ENCODE data around the gene PHKA1.
"Not testable (repeated sequence)": the region's sequence is repeated elsewhere in the genome, so short reads cannot be mapped to it uniquely, and the experiment has no call there.

Gene PHKA1

GRCh38 chrX:72663737-72664136, 50.4 kb downstream of the PHKA1 start:
- no peak for DNase-seq

GRCh38 chrX:72662020-72662747, 51.9 kb downstream of the PHKA1 start:
- DNase-seq, result no peak

GRCh38 chrX:72659723-72660122, 54.4 kb downstream of the PHKA1 start:
- DNase-seq, result no peak

- DNase-seq, result no peak
Observed at GRCh38 chrX:72652082-72652481, 62.0 kb downstream of the PHKA1 start.

- no peak for DNase-seq
Observed at GRCh38 chrX:72644946-72645345, 69.2 kb downstream of the PHKA1 start.

- DNase-seq, result no peak
Observed at GRCh38 chrX:72641611-72642010, 72.5 kb downstream of the PHKA1 start.

- DNase-seq, result no peak
Observed at GRCh38 chrX:72635930-72636329, 78.2 kb downstream of the PHKA1 start.

- no peak for DNase-seq
Observed at GRCh38 chrX:72634331-72634730, 79.8 kb downstream of the PHKA1 start.

- no peak for DNase-seq
Observed at GRCh38 chrX:72630185-72630584, 83.9 kb downstream of the PHKA1 start.

GRCh38 chrX:72624194-72624593, 89.9 kb downstream of the PHKA1 start:
- no peak for DNase-seq

GRCh38 chrX:72621625-72622485, 92.3 kb downstream of the PHKA1 start:
- DNase-seq, result no peak

- no peak for DNase-seq
Observed at GRCh38 chrX:72621163-72621562, 92.9 kb downstream of the PHKA1 start.

GRCh38 chrX:72620550-72621145, 93.5 kb downstream of the PHKA1 start:
- DNase-seq, result no peak

- no peak for DNase-seq
Observed at GRCh38 chrX:72609313-72609712, 104.8 kb downstream of the PHKA1 start.

- DNase-seq, result no peak
Observed at GRCh38 chrX:72604705-72605104, 109.4 kb downstream of the PHKA1 start.

GRCh38 chrX:72604112-72604511, 110.0 kb downstream of the PHKA1 start:
- no peak for DNase-seq

GRCh38 chrX:72591038-72591437, 123.1 kb downstream of the PHKA1 start:
- not testable (repeated sequence) for DNase-seq

- DNase-seq, result no peak
Observed at GRCh38 chrX:72584163-72584562, 129.9 kb downstream of the PHKA1 start.

- DNase-seq, result no peak
Observed at GRCh38 chrX:72576141-72576894, 137.8 kb downstream of the PHKA1 start.

GRCh38 chrX:72573158-72573511, 141.0 kb downstream of the PHKA1 start:
- no peak for DNase-seq

GRCh38 chrX:72572248-72573157, 141.6 kb downstream of the PHKA1 start, which contains the start of gene HDAC8:
Gene HDAC8, minus strand, starts transcription at chrX:72572843. Its CDS starts 82 bp downstream, at chrX:72572761.
- peak; percentile 82 for DNase-seq

GRCh38 chrX:72569786-72570185, 144.3 kb downstream of the PHKA1 start:
- no peak for DNase-seq
